ENCODE measurements around the gene ZNF804B.

GRCh38 chr7:89091550-89091949 lies 332.1 kb downstream of the ZNF804B start:
- TF ChIP-seq POLR2A (IDR thresholded peaks at IDR 0.05) (no peak), CTCF (IDR thresholded peaks at IDR 0.05) (no peak)

Data from adrenal gland (tissue), 5 donors.